Smooth muscle cell of the brain vasculature (primary cell): ENCODE measurements around the gene GPR148.
"Not testable (repeated sequence)": the region's sequence is repeated elsewhere in the genome, so short reads cannot be mapped to it uniquely, and the experiment has no call there.

Experiments
- DNase-seq: peaks from one replicate; pipeline ENCODE4 v3.0.0-alpha.2; 2012; ENCODE audit warnings: low read depth, low spot score

The GPR148 gene

GRCh38 chr2:130728549-130729316, at the start of gene GPR148:
GPR148 (plus strand) TSS chr2:130729070; CDS start chr2:130729152, 82 bp downstream.
- no peak for DNase-seq

- DNase-seq, result not testable (repeated sequence)
Observed at GRCh38 chr2:130692041-130692770, 36.7 kb upstream of the GPR148 start.

DNA sequence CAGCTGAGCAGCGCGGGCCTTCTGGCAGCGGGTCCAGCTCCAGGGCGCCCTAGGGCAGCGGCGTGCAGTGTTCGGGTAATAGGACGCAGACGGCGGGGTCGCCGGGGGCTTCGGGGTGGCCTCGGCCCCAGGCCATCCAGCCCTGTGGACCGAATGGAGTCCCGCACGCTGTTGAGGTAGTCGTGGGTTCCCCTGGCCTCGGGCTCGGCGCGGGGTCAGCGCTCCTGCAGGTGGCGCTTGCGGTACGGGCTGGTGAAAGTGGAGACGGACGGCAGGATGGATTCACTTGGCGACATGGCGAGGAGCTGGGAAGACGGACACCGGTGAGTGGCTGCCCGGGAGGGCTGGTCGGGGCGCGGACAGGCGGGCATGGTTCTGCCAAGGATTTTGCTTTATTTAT, 35.4 kb upstream of the GPR148 start:
- not testable (repeated sequence) for DNase-seq

DNA sequence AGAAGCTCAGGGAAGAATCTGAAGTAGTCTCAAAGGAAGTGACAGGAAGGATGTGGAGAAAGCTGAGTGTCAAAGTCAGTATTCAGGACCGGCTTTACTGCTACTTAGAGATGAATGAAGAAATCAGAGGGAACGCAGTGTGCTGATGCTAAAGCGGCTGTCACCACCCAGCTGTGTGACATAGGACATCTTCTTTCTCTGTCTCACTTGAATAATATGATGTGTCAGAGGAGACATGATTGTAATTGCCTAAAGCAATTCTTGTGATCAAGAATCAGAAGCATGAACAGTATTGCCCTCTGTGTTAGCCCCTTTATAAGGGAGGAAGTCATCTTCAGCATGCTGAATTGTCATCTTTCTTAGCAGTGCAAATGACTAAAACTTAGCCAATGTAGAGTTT, 25.6 kb upstream of the GPR148 start:
- not testable (repeated sequence) for DNase-seq

- DNase-seq, result not testable (repeated sequence)
Observed at GRCh38 chr2:130714795-130715194, 14.1 kb upstream of the GPR148 start.

GRCh38 chr2:130720036-130720435, 8.8 kb upstream of the GPR148 start:
- DNase-seq, result no peak

GRCh38 chr2:130720528-130720927, 8.3 kb upstream of the GPR148 start:
- DNase-seq, result no peak

- no peak for DNase-seq
Observed at GRCh38 chr2:130724455-130724854, 4.4 kb upstream of the GPR148 start.

DNA sequence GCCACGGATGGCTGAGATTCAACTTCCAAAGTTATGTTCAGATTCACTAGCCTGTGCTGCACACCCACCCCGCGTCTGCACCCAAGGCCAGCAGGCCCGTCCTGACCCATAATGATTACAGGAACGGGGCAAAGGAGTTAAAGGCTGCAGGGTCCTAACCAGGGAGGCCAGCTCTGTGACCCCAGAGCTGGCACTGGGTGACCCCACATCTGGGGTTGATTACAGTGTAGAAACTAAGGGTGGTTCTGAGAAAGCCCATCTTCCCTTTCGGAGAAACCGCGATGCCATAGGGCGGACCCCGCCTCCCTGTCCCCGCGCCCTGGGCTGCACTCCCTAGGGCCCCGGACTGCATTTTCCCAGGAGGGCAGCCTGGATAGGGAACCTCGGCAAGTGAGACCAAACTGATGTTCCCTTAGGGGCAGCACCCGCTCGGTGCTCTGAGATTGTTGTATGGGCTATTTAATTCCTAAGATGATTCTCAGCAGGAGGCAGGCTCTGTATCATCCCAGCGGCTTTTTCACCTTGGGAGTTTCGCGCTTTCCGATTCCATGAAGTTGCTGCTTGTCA, 2.2 kb upstream of the GPR148 start:
- no peak for DNase-seq

GRCh38 chr2:130727286-130727924, 1.5 kb upstream of the GPR148 start:
- peak; percentile 9 for DNase-seq

DNA sequence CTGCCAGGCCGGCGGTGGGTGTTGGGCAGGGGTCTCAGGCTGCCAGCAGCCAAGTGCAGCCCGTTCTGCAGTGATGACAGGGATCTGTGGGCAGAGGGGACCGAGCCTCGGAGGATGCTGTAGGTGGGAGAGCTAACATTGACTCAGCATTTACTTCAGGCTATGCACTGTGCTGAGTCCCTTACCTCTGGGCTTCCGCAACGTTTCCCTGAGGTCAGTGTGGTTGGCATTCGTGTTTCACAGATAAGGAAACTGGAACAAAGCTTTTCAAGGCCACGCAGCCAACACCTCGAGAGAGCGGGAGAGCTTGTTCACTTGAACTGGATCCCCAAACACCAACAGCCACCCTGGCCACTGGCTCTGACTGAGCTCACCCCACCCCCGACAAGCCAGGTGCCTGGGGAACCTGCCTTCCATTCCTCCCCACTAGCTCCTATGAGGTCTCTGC, 839 bp upstream of the GPR148 start:
- DNase-seq, result no peak

DNA sequence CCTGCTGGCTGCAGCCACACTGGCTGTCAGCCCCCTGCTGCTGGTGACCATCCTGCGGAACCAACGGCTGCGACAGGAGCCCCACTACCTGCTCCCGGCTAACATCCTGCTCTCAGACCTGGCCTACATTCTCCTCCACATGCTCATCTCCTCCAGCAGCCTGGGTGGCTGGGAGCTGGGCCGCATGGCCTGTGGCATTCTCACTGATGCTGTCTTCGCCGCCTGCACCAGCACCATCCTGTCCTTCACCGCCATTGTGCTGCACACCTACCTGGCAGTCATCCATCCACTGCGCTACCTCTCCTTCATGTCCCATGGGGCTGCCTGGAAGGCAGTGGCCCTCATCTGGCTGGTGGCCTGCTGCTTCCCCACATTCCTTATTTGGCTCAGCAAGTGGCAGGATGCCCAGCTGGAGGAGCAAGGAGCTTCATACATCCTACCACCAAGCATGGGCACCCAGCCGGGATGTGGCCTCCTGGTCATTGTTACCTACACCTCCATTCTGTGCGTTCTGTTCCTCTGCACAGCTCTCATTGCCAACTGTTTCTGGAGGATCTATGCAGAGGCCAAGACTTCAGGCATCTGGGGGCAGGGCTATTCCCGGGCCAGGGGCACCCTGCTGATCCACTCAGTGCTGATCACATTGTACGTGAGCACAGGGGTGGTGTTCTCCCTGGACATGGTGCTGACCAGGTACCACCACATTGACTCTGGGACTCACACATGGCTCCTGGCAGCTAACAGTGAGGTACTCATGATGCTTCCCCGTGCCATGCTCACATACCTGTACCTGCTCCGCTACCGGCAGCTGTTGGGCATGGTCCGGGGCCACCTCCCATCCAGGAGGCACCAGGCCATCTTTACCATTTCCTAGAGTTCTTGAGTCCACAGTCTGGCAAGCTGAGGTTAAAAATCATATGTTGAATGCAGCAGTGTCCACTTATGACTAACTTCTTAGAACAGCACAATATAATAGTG, 741 bp downstream of the GPR148 start:
- DNase-seq, result no peak

GRCh38 chr2:130732257-130732656, 3.4 kb downstream of the GPR148 start:
- not testable (repeated sequence) for DNase-seq

DNA sequence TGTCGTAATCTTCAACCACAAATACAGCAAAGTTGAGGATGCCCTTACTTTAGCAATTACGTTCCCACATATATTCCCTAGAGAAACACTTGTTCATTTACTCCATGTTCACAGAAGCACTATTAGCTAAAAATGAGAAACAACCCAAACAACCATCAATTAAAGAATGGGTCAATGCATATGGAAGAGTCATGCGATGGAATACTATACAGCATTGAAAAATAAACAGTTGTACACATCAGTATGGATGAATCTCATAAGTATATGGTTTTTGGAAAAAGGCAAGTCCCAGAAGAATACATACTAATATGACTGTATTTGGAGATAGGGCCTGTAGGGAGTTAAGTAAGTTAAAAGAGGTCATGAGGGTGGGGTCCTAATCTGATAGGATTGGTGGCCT, 6.3 kb downstream of the GPR148 start:
- DNase-seq, result no peak

DNA sequence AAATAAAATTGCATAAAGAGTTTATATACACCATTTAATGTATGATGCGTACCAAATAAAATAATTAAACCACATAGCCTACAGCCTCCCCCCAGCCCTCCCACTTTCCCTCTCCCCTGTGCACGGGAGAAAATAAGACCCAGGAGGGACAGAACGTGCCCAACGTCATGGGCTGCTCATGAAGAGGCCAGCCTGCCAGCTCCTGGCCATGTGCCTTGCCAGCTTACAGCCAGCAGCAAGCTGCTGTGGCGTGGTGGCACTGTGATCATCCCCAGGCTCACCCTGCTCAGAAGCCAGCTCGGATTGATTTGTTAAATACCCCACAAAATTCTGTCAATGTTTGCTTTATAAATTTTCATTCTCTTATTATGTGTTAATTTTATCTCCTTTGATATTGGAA, 7.6 kb downstream of the GPR148 start:
- DNase-seq, result no peak

DNA sequence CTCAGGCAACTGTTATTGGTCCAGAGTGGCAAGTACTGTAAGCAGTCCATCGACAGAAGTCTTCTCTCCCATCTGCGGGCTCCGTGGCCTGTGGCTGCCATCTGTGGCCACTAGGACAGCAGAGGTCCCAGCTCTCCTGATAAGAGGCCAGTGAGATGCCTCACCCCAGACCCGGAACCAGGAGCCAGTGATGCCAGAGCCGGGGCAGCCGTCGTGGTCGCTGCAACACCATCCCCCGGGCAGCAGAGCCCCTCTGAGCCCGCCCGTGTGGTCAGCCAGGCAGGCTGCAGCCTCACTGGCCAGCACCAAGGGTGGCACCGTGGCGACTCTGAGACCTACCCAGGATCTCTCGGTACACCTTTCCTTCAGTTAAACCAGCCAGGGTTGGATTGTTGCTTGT, 8.7 kb downstream of the GPR148 start:
- no peak for DNase-seq

DNA sequence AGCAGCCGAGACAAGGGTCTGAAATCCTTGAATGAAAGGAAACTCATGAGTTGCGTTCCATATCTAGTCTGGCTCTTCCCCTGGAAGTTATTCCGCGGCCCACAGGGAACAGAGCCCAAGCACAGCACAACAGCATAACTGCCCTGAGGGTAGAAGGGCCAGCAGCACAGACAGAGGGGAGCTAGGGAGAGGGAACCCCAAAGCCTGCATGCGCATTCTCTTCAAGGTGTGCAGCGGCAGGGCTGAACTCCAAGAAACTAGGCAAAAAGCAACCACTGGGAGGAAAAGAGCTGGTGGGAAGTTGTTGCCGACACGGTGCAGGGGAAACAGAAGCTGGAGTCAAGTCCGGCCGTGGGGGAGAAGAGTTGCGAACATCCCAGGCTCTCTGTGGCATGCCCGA, 11.8 kb downstream of the GPR148 start:
- DNase-seq, result no peak

DNA sequence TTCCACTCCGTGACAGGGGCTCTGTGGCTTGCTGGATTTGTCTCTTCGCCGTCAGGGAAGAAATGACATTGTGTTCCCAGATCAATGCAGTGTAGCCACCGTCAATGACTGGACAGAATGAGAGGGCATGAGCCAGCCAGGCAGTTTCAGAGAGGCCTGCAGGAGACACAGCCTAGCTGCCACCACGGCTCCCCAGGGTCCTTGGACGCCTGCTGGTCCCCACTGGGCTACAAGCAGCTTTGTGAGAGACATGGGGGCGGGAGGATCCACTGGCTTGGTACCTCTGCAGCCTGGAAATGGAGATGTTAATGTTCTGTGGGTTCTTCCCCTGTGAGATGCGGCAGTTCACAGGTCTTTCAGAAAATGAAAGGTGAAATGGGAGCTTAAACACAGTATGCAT, 14.4 kb downstream of the GPR148 start:
- no peak for DNase-seq

GRCh38 chr2:130744287-130745117, 15.6 kb downstream of the GPR148 start:
- DNase-seq, result no peak

DNA sequence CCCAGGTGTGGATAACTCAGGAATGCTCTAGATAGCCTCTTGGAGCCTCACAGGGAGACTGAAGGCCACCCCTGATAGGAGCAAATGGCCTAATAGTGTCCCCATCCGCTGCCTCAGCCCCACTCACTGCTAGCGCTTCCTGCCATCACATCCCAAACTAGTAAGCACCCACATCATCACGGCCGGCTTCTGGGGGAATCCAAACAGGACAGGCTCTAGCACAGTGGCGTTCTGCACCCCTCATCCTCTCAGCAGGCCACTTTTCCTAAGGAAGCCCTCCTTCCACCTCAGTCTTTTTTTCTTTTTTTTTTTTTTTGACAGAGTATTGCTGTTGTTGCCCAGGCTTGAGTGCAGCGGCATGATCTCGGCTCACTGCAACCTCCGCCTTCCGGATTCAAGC, 20.2 kb downstream of the GPR148 start:
- DNase-seq, result no peak
